GM12891 (cell line): ENCODE results near the gene GJC2.

Experiments used
- PAX5 ChIP-seq: IDR thresholded peaks from 2 replicates; pipeline ENCODE4 v1.6.1; 2011; ENCODE audit warnings: low read length, moderate library complexity, mild to moderate bottlenecking; ENCODE audit not compliant: insufficient read depth, severe bottlenecking
- POLR2A ChIP-seq: IDR thresholded peaks from 2 replicates; pipeline ENCODE4 v1.6.1; 2011; ENCODE audit warnings: low read depth, low read length, control low read depth
- POLR2AphosphoS5 ChIP-seq: IDR thresholded peaks from 2 replicates; pipeline ENCODE4 v1.6.1; 2011; ENCODE audit warnings: low read depth, low read length, control low read depth
- POU2F2 ChIP-seq: IDR thresholded peaks from 2 replicates; pipeline ENCODE4 v1.6.1; 2011; ENCODE audit warnings: low read depth, mild to moderate bottlenecking, control low read depth, low read length, moderate library complexity
- SPI1 ChIP-seq: IDR thresholded peaks from 2 replicates; pipeline ENCODE4 v1.6.1; 2011; ENCODE audit warnings: low read depth, low read length, control low read depth
- TAF1 ChIP-seq: IDR thresholded peaks from 2 replicates; pipeline ENCODE4 v1.6.1; 2011; ENCODE audit warnings: low read depth, low read length, control low read depth

- TF ChIP-seq POLR2A (no peak), PAX5 (no peak), TAF1 (no peak), POLR2AphosphoS5 (no peak), POU2F2 (no peak), SPI1 (no peak)
Measured at GRCh38 chr1:228108742-228109072, 41.0 kb upstream of the GJC2 start.
